Esophagus squamous epithelium (tissue), 4 donors: ENCODE results near the gene DCBLD2.

ENCODE experiments used
- CTCF ChIP-seq, 6 experiments: fragments of 450-650 bp in 4 of 6; fragments of 200-600 bp in 2 of 6; sonication (generic) in 2 of 6; IDR thresholded peaks; one replicate each; pipeline ENCODE4 v1.5.1; 2016 to 2019; ENCODE audit warnings: antibody characterized with exemption in 6 of 6, mild to moderate bottlenecking in 4 of 6, moderate library complexity in 4 of 6
- POLR2A ChIP-seq, 4 donors: fragments of 450-650 bp; IDR thresholded peaks; one replicate each; pipeline ENCODE4 v1.6.1; 2017; ENCODE audit warnings: antibody characterized with exemption in 4 of 4, mild to moderate bottlenecking in 4 of 4, moderate library complexity in 3 of 4

- no peak for TF ChIP-seq CTCF (IDR thresholded peaks at IDR 0.05)
- TF ChIP-seq POLR2A (IDR thresholded peaks at IDR 0.05), result no peak
Observed at GRCh38 chr3:98903099-98903498, 1.6 kb upstream of the DCBLD2 start.
